Glutamatergic neuron (in vitro differentiated cells): ENCODE measurements around the gene UBE2QL1. TPM values are rescaled to one million over a fixed set of nuclear protein-coding genes. Genes with fewer than 3 reads are reported as not detected.

Experiments used
- DNase-seq: peaks from one replicate; pipeline ENCODE4 v3.0.0; 2022
- H3K27ac Mint-ChIP-seq: one replicate; pipeline ENCODE4 v1.8.0; 2020; ENCODE audit warnings: mild to moderate bottlenecking, mixed read lengths, inconsistent platforms; ENCODE audit not compliant: unreplicated experiment
- H3K27me3 Mint-ChIP-seq: one replicate; pipeline ENCODE4 v1.8.0; 2020; ENCODE audit warnings: mild to moderate bottlenecking, moderate library complexity, mixed read lengths, inconsistent platforms; ENCODE audit not compliant: unreplicated experiment
- H3K36me3 Mint-ChIP-seq: one replicate; pipeline ENCODE4 v1.8.0; 2020; ENCODE audit warnings: mild to moderate bottlenecking, mixed read lengths, inconsistent platforms; ENCODE audit not compliant: unreplicated experiment
- H3K4me1 Mint-ChIP-seq: one replicate; pipeline ENCODE4 v1.8.0; 2020; ENCODE audit warnings: mild to moderate bottlenecking, low read depth, mixed read lengths, inconsistent platforms; ENCODE audit not compliant: unreplicated experiment
- H3K4me3 Mint-ChIP-seq: one replicate; pipeline ENCODE4 v1.8.0; 2020; ENCODE audit warnings: mild to moderate bottlenecking, mixed read lengths, inconsistent platforms; ENCODE audit not compliant: unreplicated experiment
- H3K9me3 Mint-ChIP-seq: one replicate; pipeline ENCODE4 v1.8.0; 2020; ENCODE audit warnings: mild to moderate bottlenecking, moderate library complexity, mixed read lengths, inconsistent platforms; ENCODE audit not compliant: unreplicated experiment
- CTCF ChIP-seq: fragments of 200-600 bp; sonication (generic); IDR thresholded peaks from one replicate; pipeline ENCODE4 v1.5.0; 2021; ENCODE audit not compliant: partially characterized antibody, unreplicated experiment
- total RNA-seq: library from RNA; stranded (reverse); fragmentation: NEBNext Ultra II Directional; extraction: Animal tissue kit (Norgen Biotek cat#: 25700); gene quantifications from one replicate; pipeline ENCODE4 v1.2.1, GENCODE V29; 2021; ENCODE audit not compliant: unreplicated experiment

UBE2QL1 gene
- total RNA-seq, 1 donor from 2014 or later: 4.5 TPM

GRCh38 chr5:6403416-6403815 lies 45.2 kb upstream of the UBE2QL1 start:
- Mint-ChIP-seq H3K27ac (no peak overlapping the region), H3K4me3 (no peak overlapping the region), H3K4me1 (no peaks in the 10 kb centered on the region), H3K9me3 (no peaks in the 10 kb centered on the region), H3K27me3 (peaks cover 4% of the 10 kb centered on the region), H3K36me3 (no peaks in the 10 kb centered on the region)
- no peak for DNase-seq
- no peak for TF ChIP-seq CTCF

- no peaks in the 10 kb centered on the region for H3K9me3 Mint-ChIP-seq
- H3K4me3 Mint-ChIP-seq: no peak overlapping the region
- H3K27ac Mint-ChIP-seq: no peak overlapping the region
- peaks cover 7% of the 10 kb centered on the region for H3K27me3 Mint-ChIP-seq
- no peaks in the 10 kb centered on the region for H3K4me1 Mint-ChIP-seq
- no peak for TF ChIP-seq CTCF
- no peaks in the 10 kb centered on the region for H3K36me3 Mint-ChIP-seq
- DNase-seq: no peak
These were observed 44.5 kb upstream of the UBE2QL1 start for GRCh38 chr5:6404129-6404528.

GRCh38 chr5:6405591-6405990 lies 43.1 kb upstream of the UBE2QL1 start:
- no peak overlapping the region for H3K4me3 Mint-ChIP-seq

GRCh38 chr5:6407558-6408259 lies 41.0 kb upstream of the UBE2QL1 start:
- H3K9me3 Mint-ChIP-seq: no peaks in the 10 kb centered on the region
- TF ChIP-seq CTCF: no peak
- H3K27ac Mint-ChIP-seq: no peak overlapping the region
- H3K4me3 Mint-ChIP-seq: no peak overlapping the region
- no peaks in the 10 kb centered on the region for H3K4me1 Mint-ChIP-seq
- peaks cover 4% of the 10 kb centered on the region for H3K27me3 Mint-ChIP-seq
- no peaks in the 10 kb centered on the region for H3K36me3 Mint-ChIP-seq
- no peak for DNase-seq

More at GRCh38 chr5:6405591-6405990, 43.1 kb upstream of the UBE2QL1 start:
- Mint-ChIP-seq H3K27ac (no peak overlapping the region), H3K9me3 (no peaks in the 10 kb centered on the region), H3K27me3 (peaks cover 4% of the 10 kb centered on the region), H3K4me1 (no peaks in the 10 kb centered on the region), H3K36me3 (no peaks in the 10 kb centered on the region)
- DNase-seq: no peak
- no peak for TF ChIP-seq CTCF

GRCh38 chr5:6408260-6408596 lies 40.4 kb upstream of the UBE2QL1 start:
- Mint-ChIP-seq H3K36me3 (no peaks in the 10 kb centered on the region), H3K27me3 (peaks cover 4% of the 10 kb centered on the region), H3K4me1 (no peaks in the 10 kb centered on the region), H3K9me3 (no peaks in the 10 kb centered on the region), H3K4me3 (no peak overlapping the region), H3K27ac (no peak overlapping the region)
- TF ChIP-seq CTCF: no peak
- DNase-seq: no peak
